ENCODE results near the gene BRF1. TPM values are rescaled to one million over a fixed set of nuclear protein-coding genes. Genes with fewer than 3 reads are reported as not detected.

BRF1 gene
- total RNA-seq, 1 donor from 2014 or later = 64.6 TPM

DNA sequence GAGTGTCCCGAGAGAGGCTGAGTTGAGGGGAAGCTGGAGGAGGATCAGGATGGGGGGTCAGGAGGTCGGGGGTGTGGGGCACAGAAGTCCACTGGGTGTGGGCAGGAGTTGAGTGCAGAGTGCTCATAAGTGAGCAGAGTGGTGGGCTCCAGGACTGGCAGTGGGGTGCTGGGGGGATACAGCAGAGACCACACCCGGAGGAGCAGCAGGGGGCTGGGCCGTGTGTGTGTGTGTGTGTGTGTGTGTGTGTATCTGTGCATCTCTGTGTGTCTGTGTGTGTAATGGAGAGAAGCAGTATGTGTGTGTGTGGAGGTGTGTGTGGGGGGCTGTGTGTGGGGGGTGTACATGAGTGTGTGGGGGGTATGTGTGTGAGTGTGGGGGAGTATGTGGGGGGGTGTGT, 114.8 kb downstream of the BRF1 start:
- Histone ChIP-seq H3K4me3 (no peak overlapping the region), H3K4me1 (peaks cover 15% of the 10 kb centered on the region), H3K27me3 (no peaks in the 10 kb centered on the region), H3K27ac (no peak overlapping the region), H3K36me3 (no peaks in the 10 kb centered on the region), H3K9me3 (no peaks in the 10 kb centered on the region)
- intact Hi-C loops (cut with DNase I) = no loop called here
- no peak for DNase-seq (ENCODE audit: extremely low spot score in 2 of 2)
- TF ChIP-seq POLR2A (IDR thresholded peaks at IDR 0.05) = no peak
- no peak for TF ChIP-seq CTCF (IDR thresholded peaks at IDR 0.05)

DNA sequence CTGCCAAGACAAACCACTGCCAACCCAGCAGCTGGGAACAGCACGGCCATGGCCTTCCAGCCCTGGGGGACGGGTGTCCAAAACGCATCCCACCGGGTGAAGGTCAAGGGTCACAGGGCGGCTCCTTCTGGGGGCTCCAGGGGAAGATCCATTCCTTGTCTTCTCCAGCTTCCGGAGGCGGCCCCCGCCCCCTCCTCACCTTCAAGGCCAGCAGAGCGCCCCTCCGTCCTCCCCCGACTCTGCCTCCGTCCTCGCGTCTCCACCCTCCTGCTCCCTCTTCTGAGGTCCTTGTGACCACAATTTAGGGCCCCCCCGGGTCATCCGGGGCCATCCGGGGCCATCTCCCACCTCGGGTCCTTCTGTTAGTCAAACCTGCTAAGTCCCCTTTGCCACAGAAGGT, 115.8 kb downstream of the BRF1 start:
- no peak for TF ChIP-seq POLR2A (IDR thresholded peaks at IDR 0.05)
- no peak for TF ChIP-seq CTCF (IDR thresholded peaks at IDR 0.05)
- no peak for TF ChIP-seq POLR2AphosphoS5 (IDR thresholded peaks at IDR 0.05; ENCODE audit: insufficient read depth in 1 of 2, low read depth in 1 of 2)
- no peaks in the 10 kb centered on the region for H3K9me3 ChIP-seq

DNA sequence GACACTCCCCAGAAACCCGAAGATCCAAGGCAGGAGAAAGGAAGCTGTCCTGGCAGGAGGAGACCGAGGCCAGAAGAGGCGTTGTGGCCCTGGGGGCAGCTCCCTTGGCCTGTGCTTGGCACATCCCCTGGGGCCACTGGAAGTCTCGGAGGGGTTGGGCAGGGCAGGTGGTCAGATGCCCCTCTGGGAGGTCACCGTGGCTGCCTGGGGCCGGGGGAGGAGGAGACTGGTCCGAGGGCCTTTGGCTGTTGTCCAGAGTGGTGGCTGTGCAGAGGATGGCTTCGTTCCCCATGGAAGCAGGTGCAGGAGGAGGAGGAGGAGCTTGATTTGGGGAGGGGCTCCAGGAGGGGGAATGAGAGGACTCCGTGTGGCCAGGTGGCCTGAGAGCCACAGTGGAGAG, 116.3 kb downstream of the BRF1 start:
- no peak for TF ChIP-seq POLR2A (IDR thresholded peaks at IDR 0.05)
- no peak for TF ChIP-seq POLR2AphosphoS5 (IDR thresholded peaks at IDR 0.05; ENCODE audit: insufficient read depth in 1 of 2, low read depth in 1 of 2)
- TF ChIP-seq CTCF (IDR thresholded peaks at IDR 0.05) = no peak
- Histone ChIP-seq H3K4me1 (peaks cover 28% of the 10 kb centered on the region), H3K27ac (no peak overlapping the region), H3K36me3 (no peaks in the 10 kb centered on the region), H3K9me3 (no peaks in the 10 kb centered on the region), H3K27me3 (no peaks in the 10 kb centered on the region), H3K4me3 (no peak overlapping the region)
- no peak for DNase-seq (ENCODE audit: extremely low spot score in 2 of 2)
- intact Hi-C loops (cut with DNase I) = no loop called here

More for the DNA sequence above, 115.8 kb downstream of the BRF1 start:
- Histone ChIP-seq H3K36me3 (no peaks in the 10 kb centered on the region), H3K27me3 (no peaks in the 10 kb centered on the region), H3K4me1 (peaks cover 22% of the 10 kb centered on the region), H3K4me3 (no peak overlapping the region), H3K27ac (no peak overlapping the region)
- intact Hi-C loops (cut with DNase I) = no loop called here
- no peak for DNase-seq (ENCODE audit: extremely low spot score in 2 of 2)

DNA sequence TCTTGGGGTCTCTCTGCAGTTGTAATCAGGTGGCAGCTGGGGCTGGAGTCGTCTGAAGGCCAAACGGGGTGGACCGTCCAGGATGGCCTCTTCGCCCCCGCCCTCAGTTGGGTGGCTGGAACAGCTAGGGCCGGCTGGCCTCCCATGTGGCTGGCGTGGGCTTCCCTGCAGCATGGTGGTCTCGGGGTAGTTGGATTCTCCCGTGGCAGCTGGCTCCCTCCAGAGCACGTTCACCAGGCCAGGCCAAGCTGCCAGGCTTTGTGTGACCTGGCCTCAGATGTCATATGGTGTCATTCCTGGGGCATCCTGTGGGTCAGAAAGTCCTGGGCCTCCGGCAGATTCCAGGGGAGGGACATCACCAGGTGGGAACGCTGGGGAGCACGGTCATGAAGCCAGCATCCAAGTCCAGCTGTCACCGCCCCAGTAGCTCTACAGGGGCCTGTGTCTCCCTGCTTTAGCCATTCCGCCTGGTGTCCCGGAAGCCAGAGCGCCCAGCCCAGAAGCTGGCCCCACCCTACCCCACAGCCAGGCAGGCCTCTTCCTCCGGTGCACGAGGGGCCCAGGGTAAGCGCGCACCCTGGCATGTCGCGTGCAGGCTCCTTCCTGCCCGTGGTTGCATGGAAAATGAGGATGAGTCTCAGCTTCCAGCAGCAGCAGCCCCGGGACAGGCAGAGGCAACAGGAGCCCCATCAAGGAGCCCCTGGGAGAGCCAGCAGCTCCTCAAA, 118.3 kb downstream of the BRF1 start:
- H3K4me1 ChIP-seq = peaks cover 32% of the 10 kb centered on the region
- no peaks in the 10 kb centered on the region for H3K9me3 ChIP-seq
- TF ChIP-seq POLR2AphosphoS5 (IDR thresholded peaks at IDR 0.05; ENCODE audit: insufficient read depth in 1 of 2, low read depth in 1 of 2) = no peak
- TF ChIP-seq CTCF (IDR thresholded peaks at IDR 0.05) = no peak
- no peak for TF ChIP-seq POLR2A (IDR thresholded peaks at IDR 0.05)
- H3K27ac ChIP-seq = no peak overlapping the region
- intact Hi-C loops (cut with DNase I) = no loop called here
- DNase-seq (ENCODE audit: extremely low spot score in 2 of 2) = no peak
- H3K4me3 ChIP-seq = no peak overlapping the region
- H3K36me3 ChIP-seq = no peaks in the 10 kb centered on the region
- H3K27me3 ChIP-seq = no peaks in the 10 kb centered on the region

DNA sequence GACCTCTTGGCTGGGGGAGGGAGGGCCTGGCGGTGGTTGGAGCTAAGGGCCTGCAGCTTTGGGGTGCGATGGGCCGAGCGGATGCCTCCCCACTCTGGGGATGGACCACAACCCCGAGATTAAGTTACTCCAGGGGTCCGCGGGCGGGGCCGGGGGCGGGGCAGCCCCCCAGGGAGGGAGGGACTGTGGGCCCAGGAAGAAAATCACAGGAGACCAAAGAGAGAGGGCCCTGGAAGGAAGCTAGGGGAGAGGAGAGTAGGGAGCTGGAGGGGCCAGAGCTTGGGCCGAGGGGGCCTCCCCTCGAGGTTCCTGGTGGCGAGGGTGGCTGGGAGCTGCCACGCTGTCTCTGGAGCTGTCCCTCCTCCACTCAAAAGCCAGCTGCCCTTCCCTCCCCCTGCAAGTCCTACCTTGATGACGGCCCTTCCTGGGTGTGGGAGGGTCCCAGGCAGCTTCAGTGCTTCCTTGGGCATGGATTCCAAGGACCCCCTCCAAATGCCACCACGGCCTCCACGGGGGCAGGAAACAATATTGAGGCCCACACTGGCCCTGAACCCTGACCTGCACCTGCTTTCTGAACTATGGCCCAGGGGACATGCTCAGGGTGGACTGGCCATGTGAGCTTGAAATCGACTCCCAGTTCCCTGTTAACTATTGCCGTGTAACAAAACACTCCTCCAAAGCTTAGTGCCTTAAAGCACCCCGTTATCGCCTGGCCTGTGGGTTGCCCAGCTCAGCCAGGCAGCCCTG, 119.1 kb downstream of the BRF1 start:
- no peaks in the 10 kb centered on the region for H3K36me3 ChIP-seq
- DNase-seq (ENCODE audit: extremely low spot score in 2 of 2) = no peak
- H3K4me3 ChIP-seq = peak overlapping the region; percentile 47 to 62
- TF ChIP-seq POLR2A (IDR thresholded peaks at IDR 0.05) (no peak), CTCF (IDR thresholded peaks at IDR 0.05) (no peak), POLR2AphosphoS5 (IDR thresholded peaks at IDR 0.05; ENCODE audit: insufficient read depth in 1 of 2, low read depth in 1 of 2) (no peak)
- H3K9me3 ChIP-seq = no peaks in the 10 kb centered on the region
- H3K4me1 ChIP-seq = peaks cover 32% of the 10 kb centered on the region
- H3K27me3 ChIP-seq = no peaks in the 10 kb centered on the region
- H3K27ac ChIP-seq = no peak overlapping the region
- intact Hi-C loops (cut with DNase I) = no loop called here
